GM12878 (cell line): Measurements from ENCODE around the gene NT5C3B. TPM values are rescaled to one million over a fixed set of nuclear protein-coding genes. Genes with fewer than 3 reads are reported as not detected.

Source experiments
- ATAC-seq: fragments of 200-7000 bp; cut with Tn5 transposase; 3 replicates; pipeline ENCODE4 v1.9.1; 2020; ENCODE audit warnings: mild to moderate bottlenecking, moderate library complexity
- BruUV-seq: library from RNA; stranded (reverse); fragments of 400-500 nt; replicated peaks from 2 replicates; lab custom pipeline; 2021; lab: Mats Ljungman, UMichigan
- CTCF ChIA-PET: fragments of 300-600 bp; sonication (Branson Sonifier 250); formaldehyde crosslinking; extraction: SDS; loops from one replicate; lab custom pipeline; 2021; ENCODE audit warnings: inconsistent platforms; lab: Yijun Ruan, JAX
- POLR2A ChIA-PET: fragments of 350-600 bp; formaldehyde crosslinking; extraction: SDS; loops from one replicate; lab custom pipeline; 2021; ENCODE audit warnings: inconsistent platforms; lab: Charles Lee
- RAD21 ChIA-PET: fragments of 300-600 bp; sonication (Branson Sonifier 250); formaldehyde crosslinking; loops from one replicate; lab custom pipeline; 2023; ENCODE audit warnings: antibody characterized with exemption; ENCODE audit not compliant: unreplicated experiment; lab: Charles Lee
- SMC1A ChIA-PET: fragments of 300-600 bp; sonication (Branson Sonifier 250); formaldehyde crosslinking; loops from one replicate; lab custom pipeline; 2023; ENCODE audit not compliant: unreplicated experiment, uncharacterized antibody; lab: Charles Lee
- DNase-seq: peaks from one replicate; pipeline ENCODE4 v3.0.0-alpha.2; 2011; ENCODE audit warnings: low read depth, low spot score
- FAIRE-seq: peaks from 3 replicates; lab custom pipeline; 2011; peaks lifted over from hg19 to GRCh38; lab: Jason Lieb, UNC
- H2AFZ ChIP-seq: 2 replicates; pipeline ENCODE4 v1.6.0; 2011; ENCODE audit warnings: low read depth, low read length, control low read depth; ENCODE audit not compliant: control insufficient read depth
- H3K27ac ChIP-seq: 2 replicates; pipeline ENCODE4 v1.5.1; 2011; ENCODE audit warnings: control low read depth; ENCODE audit not compliant: control insufficient read depth, insufficient read depth
- H3K27me3 ChIP-seq, 2 experiments: replicated peaks in 1 of 2; 2 replicates each; pipeline versions ENCODE4 v1.6.0 to v1.6.1; 2011; ENCODE audit warnings: low read length in 1 of 2; ENCODE audit not compliant: control insufficient read depth in 2 of 2, insufficient read depth in 2 of 2
- H3K36me3 ChIP-seq, 2 experiments: 2 replicates each; pipeline ENCODE4 v1.5.1; 2011; ENCODE audit warnings: low read length in 1 of 2; ENCODE audit not compliant: control insufficient read depth in 2 of 2, insufficient read depth in 2 of 2
- H3K4me1 ChIP-seq: 2 replicates; pipeline ENCODE4 v1.6.1; 2011; ENCODE audit warnings: mild to moderate bottlenecking, low read length, moderate library complexity, mixed read lengths; ENCODE audit not compliant: control insufficient read depth, insufficient read depth
- H3K4me2 ChIP-seq: 2 replicates; pipeline ENCODE4 v1.6.0; 2011; ENCODE audit warnings: control low read depth; ENCODE audit not compliant: control insufficient read depth, insufficient read depth
- H3K4me3 ChIP-seq: fragments of 200-600 bp; sonication (generic); 2 replicates; pipeline ENCODE4 v1.5.1; 2016
- H3K79me2 ChIP-seq: 2 replicates; pipeline ENCODE4 v1.6.0; 2011; ENCODE audit warnings: low read length; ENCODE audit not compliant: control insufficient read depth, insufficient read depth
- H3K9ac ChIP-seq: 2 replicates; pipeline ENCODE4 v1.8.0; 2011; ENCODE audit warnings: low read length, control low read depth, mixed read lengths; ENCODE audit not compliant: control insufficient read depth, insufficient read depth
- H3K9me3 ChIP-seq: replicated peaks from 3 replicates; pipeline ENCODE4 v1.5.1; 2011; ENCODE audit warnings: mild to moderate bottlenecking, low read length; ENCODE audit not compliant: control insufficient read depth, insufficient read depth
- H4K20me1 ChIP-seq: 2 replicates; pipeline ENCODE4 v1.6.0; 2011; ENCODE audit not compliant: control insufficient read depth, insufficient read depth
- CREB1 ChIP-seq: IDR thresholded peaks from 2 replicates; pipeline ENCODE4 v1.6.1; 2012; ENCODE audit warnings: low read depth, mild to moderate bottlenecking, inconsistent platforms
- IKZF1 ChIP-seq: fragments of 450-650 bp; conservative IDR thresholded peaks from 2 replicates; pipeline ENCODE4 v1.6.1; 2017; ENCODE audit warnings: antibody characterized with exemption, mild to moderate bottlenecking
- POLR2A ChIP-seq: IDR thresholded peaks from 2 replicates; pipeline ENCODE4 v1.6.1; 2011; ENCODE audit warnings: low read depth, mild to moderate bottlenecking, low read length
- RFX5 ChIP-seq: IDR thresholded peaks from 2 replicates; pipeline ENCODE4 v1.6.1; 2011; ENCODE audit warnings: low read depth, low read length, improper control_type of control experiment
- SUPT20H ChIP-seq: IDR thresholded peaks from 2 replicates; pipeline ENCODE4 v1.6.1; 2011; ENCODE audit warnings: low read depth, mild to moderate bottlenecking, low read length, moderate library complexity, borderline replicate concordance; ENCODE audit not compliant: control insufficient read depth
- WGBS: methylation state at CpG from one replicate; pipeline ENCODE4 v1.1.6; 2016; ENCODE audit warnings: low lambda C conversion rate; ENCODE audit not compliant: insufficient replicate concordance, insufficient coverage; ENCODE audit errors: missing lambda C conversion rate; 5-methylcytosine and 5-hydroxymethylcytosine counted together
- in situ Hi-C: fragments of 300-500 bp; cut with MboI; formaldehyde crosslinking; loops from 9 replicates; pipeline ENCODE4 v1.14.3; 2018; ENCODE audit warnings: mixed read lengths
- intact Hi-C: fragments of 100-400 bp; cut with micrococcal nuclease; formaldehyde crosslinking; loops from one replicate; pipeline ENCODE4 v1.14.2; 2022; ENCODE audit not compliant: unreplicated experiment
- polyA plus RNA-seq, 11 experiments: library from polyadenylated mRNA; depleted of rRNA in 4 of 11; unstranded in 6 of 11; stranded (reverse) in 5 of 11; fragments of >200 nt; fragmentation: Nextera tagmentation in 4 of 11; fragmentation: Illumina TruSeq in 1 of 11; extraction: Ambion mirVana in 4 of 11; extraction: Trizol in 1 of 11; gene quantifications; 1 replicate in 1 of 11; 2 replicates in 10 of 11; pipeline versions ENCODE4 v1.2.1 to v1.2.3, GENCODE V29; 2011 to 2016; ENCODE audit warnings: inconsistent platforms in 2 of 11, missing spikeins in 2 of 11, low read depth in 1 of 11
- total RNA-seq, 4 experiments: library from RNA; depleted of rRNA in 3 of 4; stranded (reverse); fragments of >200 nt in 3 of 4; fragmentation: Illumina TruSeq in 1 of 4; extraction: Trizol in 1 of 4; gene quantifications; 2 replicates each; pipeline versions ENCODE4 v1.2.1 to v1.2.3, GENCODE V29; 2013 to 2021

Gene NT5C3B
- total and polyA plus RNA-seq, 10 of the 15 experiments (the other 5 are each of a cell fraction or from before 2014, with no cell fraction given) = 0.52 to 64.6 (median 41.0) TPM

DNA sequence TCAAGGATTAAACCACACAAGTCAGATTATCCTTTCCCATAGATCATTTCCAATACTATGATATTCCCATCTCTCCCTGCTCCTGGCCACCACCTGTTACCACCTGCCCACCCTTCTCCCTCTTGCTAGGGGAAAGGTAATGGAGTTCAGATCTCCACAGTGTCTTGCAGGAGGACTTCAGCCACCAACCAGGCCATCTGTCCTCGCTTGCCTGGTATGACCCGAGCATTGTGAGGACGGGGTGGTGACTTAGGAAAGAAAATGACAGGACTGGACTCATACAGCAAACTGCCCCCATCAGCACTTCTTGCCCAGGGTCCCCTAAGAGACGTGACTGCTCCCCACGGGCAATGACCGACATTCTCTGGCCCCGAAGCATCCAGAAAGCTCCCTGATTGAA, 12.5 kb downstream of the NT5C3B start:
- ChIA-PET RAD21 (no interaction called here), SMC1A (no interaction called here), POLR2A (no interaction called here), CTCF (no interaction called here)
- Histone ChIP-seq H3K79me2 (no peaks in the 10 kb centered on the region), H2AFZ (no peak overlapping the region), H3K4me2 (no peak overlapping the region), H3K9me3 (no peaks in the 10 kb centered on the region), H3K4me1 (peaks cover 6% of the 10 kb centered on the region), H3K4me3 (no peak overlapping the region), H3K27ac (no peak overlapping the region), H4K20me1 (no peaks in the 10 kb centered on the region), H3K27me3 (no peaks in the 10 kb centered on the region), H3K9ac (no peak overlapping the region), H3K36me3 (peaks cover 0 to 3% of the 10 kb centered on the region in 2 experiments; a peak in 1 of 4 replicates)
- in situ Hi-C loops (no loop called here), intact Hi-C loops (no loop called here)
- no TSS peak for BruUV-seq
- ATAC-seq (no peak), FAIRE-seq (no peak), DNase-seq (no peak)
- TF ChIP-seq IKZF1 = no peak
- TF ChIP-seq RFX5 = no peak
- TF ChIP-seq POLR2A = peak; percentile 29; the same call in 1 of the 2 replicates
- WGBS = 86% methylated on average over 7 of the region's 7 CpGs

DNA sequence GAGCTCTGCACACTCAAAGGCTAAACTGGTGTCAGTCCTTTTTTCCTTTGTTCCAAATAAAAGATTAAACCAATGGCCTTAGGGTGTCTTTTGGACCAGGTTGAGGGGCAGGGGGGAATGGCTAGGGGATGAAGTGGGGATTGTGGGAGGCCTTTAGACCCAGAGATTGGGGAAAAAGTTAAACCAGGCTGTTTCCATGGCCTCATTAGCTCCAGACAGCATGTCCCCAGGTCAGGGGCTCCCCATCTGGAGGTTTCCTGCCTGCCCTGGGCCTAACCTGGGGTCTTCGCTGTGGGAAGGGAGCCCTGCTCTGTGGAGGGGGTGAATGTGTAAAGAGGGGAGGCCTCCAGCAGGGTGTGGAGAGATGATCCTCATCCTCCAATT, 12.9 kb downstream of the NT5C3B start:
- H3K27ac ChIP-seq = no peak overlapping the region
- H3K4me3 ChIP-seq = no peak overlapping the region
- peaks cover 9% of the 10 kb centered on the region for H3K4me1 ChIP-seq
- in situ Hi-C loops (no loop called here), intact Hi-C loops (no loop called here)
- SMC1A ChIA-PET = no interaction called here
- RAD21 ChIA-PET = no interaction called here
- POLR2A ChIA-PET = no interaction called here
- FAIRE-seq = no peak
- no TSS peak for BruUV-seq
- no peak overlapping the region for H3K9ac ChIP-seq
- H3K9me3 ChIP-seq = no peaks in the 10 kb centered on the region
- no peaks in the 10 kb centered on the region for H3K27me3 ChIP-seq
- no peaks in the 10 kb centered on the region for H4K20me1 ChIP-seq
- no peak for TF ChIP-seq SUPT20H
- TF ChIP-seq CREB1 = no peak
- H3K36me3 ChIP-seq = peaks cover 0 to 3% of the 10 kb centered on the region in 2 experiments; a peak in 1 of 4 replicates
- H2AFZ ChIP-seq = no peak overlapping the region
- no peak for ATAC-seq
- WGBS = 100% methylated on average over 1 of the region's 1 CpG
- H3K79me2 ChIP-seq = no peaks in the 10 kb centered on the region
- CTCF ChIA-PET = no interaction called here
- H3K4me2 ChIP-seq = no peak overlapping the region
- DNase-seq = no peak
